Measurements from ENCODE around the gene MGAT3.

DNA sequence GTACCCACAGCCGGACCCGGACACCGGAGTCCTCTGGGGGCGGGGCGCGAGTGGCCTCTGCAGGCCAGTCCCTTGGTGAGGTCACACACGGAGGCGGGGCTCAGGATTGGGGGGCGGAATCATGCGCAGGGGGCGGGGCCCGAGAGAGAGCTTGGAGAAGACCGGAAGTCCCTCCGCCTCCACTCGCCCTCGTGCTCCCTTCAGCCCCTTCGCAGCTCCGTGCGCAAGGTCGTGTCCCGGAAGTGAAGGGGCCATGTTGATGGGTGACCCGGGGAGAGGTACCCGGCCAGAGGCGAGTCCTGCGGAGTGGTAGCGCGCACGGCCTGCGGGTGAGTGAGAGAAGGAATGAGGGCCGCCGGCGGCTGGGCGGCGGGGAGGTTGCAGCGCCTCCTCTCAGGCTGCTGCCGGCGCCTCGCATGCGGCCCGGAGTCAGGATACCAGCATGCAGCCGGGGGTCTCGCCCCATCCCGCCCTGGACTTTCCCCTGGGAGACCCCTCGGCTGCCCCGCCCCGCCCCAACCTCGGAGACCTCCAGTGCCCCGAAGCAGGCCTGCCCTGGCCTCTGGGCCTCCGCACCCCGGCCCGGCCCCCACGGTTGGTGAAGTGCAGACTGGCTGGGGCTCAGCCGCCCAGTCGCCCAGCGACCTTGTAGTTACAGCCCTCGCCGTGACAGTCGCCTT is 45.4 kb downstream of the MGAT3 start, which contains the start of gene MIEF1:
- TF ChIP-seq, protein P1, sequence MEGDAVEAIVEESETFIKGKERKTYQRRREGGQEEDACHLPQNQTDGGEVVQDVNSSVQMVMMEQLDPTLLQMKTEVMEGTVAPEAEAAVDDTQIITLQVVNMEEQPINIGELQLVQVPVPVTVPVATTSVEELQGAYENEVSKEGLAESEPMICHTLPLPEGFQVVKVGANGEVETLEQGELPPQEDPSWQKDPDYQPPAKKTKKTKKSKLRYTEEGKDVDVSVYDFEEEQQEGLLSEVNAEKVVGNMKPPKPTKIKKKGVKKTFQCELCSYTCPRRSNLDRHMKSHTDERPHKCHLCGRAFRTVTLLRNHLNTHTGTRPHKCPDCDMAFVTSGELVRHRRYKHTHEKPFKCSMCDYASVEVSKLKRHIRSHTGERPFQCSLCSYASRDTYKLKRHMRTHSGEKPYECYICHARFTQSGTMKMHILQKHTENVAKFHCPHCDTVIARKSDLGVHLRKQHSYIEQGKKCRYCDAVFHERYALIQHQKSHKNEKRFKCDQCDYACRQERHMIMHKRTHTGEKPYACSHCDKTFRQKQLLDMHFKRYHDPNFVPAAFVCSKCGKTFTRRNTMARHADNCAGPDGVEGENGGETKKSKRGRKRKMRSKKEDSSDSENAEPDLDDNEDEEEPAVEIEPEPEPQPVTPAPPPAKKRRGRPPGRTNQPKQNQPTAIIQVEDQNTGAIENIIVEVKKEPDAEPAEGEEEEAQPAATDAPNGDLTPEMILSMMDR (IDR thresholded peaks at IDR 0.05; ENCODE audit: insufficient read depth, low read length) = no peak
- TF ChIP-seq SPI1 (IDR thresholded peaks at IDR 0.05; ENCODE audit: borderline replicate concordance, low read depth) (no peak), POLR2AphosphoS5 (IDR thresholded peaks at IDR 0.05; ENCODE audit: low read depth) (peak; percentile 82), GABPA (IDR thresholded peaks at IDR 0.05; ENCODE audit: low read depth) (peak; percentile 89)
- TF ChIP-seq, protein P2, sequence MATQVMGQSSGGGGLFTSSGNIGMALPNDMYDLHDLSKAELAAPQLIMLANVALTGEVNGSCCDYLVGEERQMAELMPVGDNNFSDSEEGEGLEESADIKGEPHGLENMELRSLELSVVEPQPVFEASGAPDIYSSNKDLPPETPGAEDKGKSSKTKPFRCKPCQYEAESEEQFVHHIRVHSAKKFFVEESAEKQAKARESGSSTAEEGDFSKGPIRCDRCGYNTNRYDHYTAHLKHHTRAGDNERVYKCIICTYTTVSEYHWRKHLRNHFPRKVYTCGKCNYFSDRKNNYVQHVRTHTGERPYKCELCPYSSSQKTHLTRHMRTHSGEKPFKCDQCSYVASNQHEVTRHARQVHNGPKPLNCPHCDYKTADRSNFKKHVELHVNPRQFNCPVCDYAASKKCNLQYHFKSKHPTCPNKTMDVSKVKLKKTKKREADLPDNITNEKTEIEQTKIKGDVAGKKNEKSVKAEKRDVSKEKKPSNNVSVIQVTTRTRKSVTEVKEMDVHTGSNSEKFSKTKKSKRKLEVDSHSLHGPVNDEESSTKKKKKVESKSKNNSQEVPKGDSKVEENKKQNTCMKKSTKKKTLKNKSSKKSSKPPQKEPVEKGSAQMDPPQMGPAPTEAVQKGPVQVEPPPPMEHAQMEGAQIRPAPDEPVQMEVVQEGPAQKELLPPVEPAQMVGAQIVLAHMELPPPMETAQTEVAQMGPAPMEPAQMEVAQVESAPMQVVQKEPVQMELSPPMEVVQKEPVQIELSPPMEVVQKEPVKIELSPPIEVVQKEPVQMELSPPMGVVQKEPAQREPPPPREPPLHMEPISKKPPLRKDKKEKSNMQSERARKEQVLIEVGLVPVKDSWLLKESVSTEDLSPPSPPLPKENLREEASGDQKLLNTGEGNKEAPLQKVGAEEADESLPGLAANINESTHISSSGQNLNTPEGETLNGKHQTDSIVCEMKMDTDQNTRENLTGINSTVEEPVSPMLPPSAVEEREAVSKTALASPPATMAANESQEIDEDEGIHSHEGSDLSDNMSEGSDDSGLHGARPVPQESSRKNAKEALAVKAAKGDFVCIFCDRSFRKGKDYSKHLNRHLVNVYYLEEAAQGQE (IDR thresholded peaks at IDR 0.05; ENCODE audit: insufficient replicate concordance, low read depth) = no peak
